T-cell (primary cell): Measurements from ENCODE around the gene ACBD7. TPM values are rescaled to one million over a fixed set of nuclear protein-coding genes. Genes with fewer than 3 reads are reported as not detected.

ENCODE experiments used
- ATAC-seq, 4 experiments: fragments of 200-7000 bp in 3 of 4; fragments of 150-1000 bp in 1 of 4; cut with Tn5 transposase; replicated peaks in 1 of 4; 1 replicate in 3 of 4; 2 replicates in 1 of 4; pipeline ENCODE4 v1.10.0; 2021; ENCODE audit warnings: moderate library complexity in 3 of 4, mild to moderate bottlenecking in 2 of 4, moderate number of reproducible peaks in 1 of 4
- CTCF ChIA-PET, 2 donors: fragments of 300-600 bp; sonication (Branson Sonifier 250); formaldehyde crosslinking; loops; one replicate each; lab custom pipeline; 2022; ENCODE audit warnings: antibody characterized with exemption in 2 of 2; lab: Charles Lee
- POLR2A ChIA-PET, 2 donors: fragments of 300-600 bp; sonication (Branson Sonifier 250); formaldehyde crosslinking; loops; one replicate each; lab custom pipeline; 2022; ENCODE audit warnings: antibody characterized with exemption in 2 of 2; lab: Charles Lee
- DNase-seq, 35 experiments: peaks; one replicate each; pipeline versions ENCODE4 v3.0.0 to v3.0.0-alpha.2; 2013 to 2023
- H3K27ac ChIP-seq: one replicate; pipeline ENCODE4 v1.5.1; 2013; ENCODE audit warnings: low read length
- H3K27me3 ChIP-seq, 2 experiments: replicated peaks in 1 of 2; 1 replicate in 1 of 2; 2 replicates in 1 of 2; pipeline versions ENCODE4 v1.6.1 to v1.7.0; 2013; ENCODE audit warnings: low read length in 1 of 2, mixed read lengths in 1 of 2; ENCODE audit not compliant: control insufficient read depth in 2 of 2, insufficient read depth in 2 of 2; ENCODE audit errors: extremely low read depth in 1 of 2
- H3K36me3 ChIP-seq, 2 donors: 1 replicate in 1 of 2; 2 replicates in 1 of 2; pipeline versions ENCODE4 v1.6.1 to v1.7.0; 2013; ENCODE audit warnings: low read length in 1 of 2; ENCODE audit not compliant: control insufficient read depth in 2 of 2, insufficient read depth in 1 of 2; ENCODE audit errors: extremely low read depth in 1 of 2
- H3K4me1 ChIP-seq, 2 experiments: 1 replicate in 1 of 2; 2 replicates in 1 of 2; pipeline versions ENCODE4 v1.6.1 to v1.7.0; 2013; ENCODE audit warnings: low read length in 2 of 2, mixed read lengths in 1 of 2; ENCODE audit not compliant: insufficient read depth in 2 of 2, control insufficient read depth in 1 of 2; ENCODE audit errors: extremely low read depth in 1 of 2
- H3K4me3 ChIP-seq, 2 donors: 1 replicate in 1 of 2; 2 replicates in 1 of 2; pipeline versions ENCODE4 v1.5.1 to v1.7.0; 2013; ENCODE audit warnings: mild to moderate bottlenecking in 2 of 2, low read length in 1 of 2, moderate library complexity in 1 of 2; ENCODE audit not compliant: control insufficient read depth in 1 of 2; ENCODE audit errors: extremely low read depth in 1 of 2
- H3K9me3 ChIP-seq: 2 replicates; pipeline ENCODE4 v1.7.0; 2013
- H3K27ac Mint-ChIP-seq, 2 donors: one replicate each; pipeline ENCODE4 v1.8.0; 2020 to 2021; ENCODE audit warnings: mild to moderate bottlenecking in 2 of 2, mixed read lengths in 2 of 2
- H3K27me3 Mint-ChIP-seq, 2 donors: one replicate each; pipeline ENCODE4 v1.8.0; 2021 to 2022; ENCODE audit warnings: mixed read lengths in 2 of 2
- H3K36me3 Mint-ChIP-seq: one replicate; pipeline ENCODE4 v1.8.0; 2021; ENCODE audit warnings: mixed read lengths
- H3K4me1 Mint-ChIP-seq, 3 donors: one replicate each; pipeline ENCODE4 v1.8.0; 2020 to 2022; ENCODE audit warnings: mixed read lengths in 3 of 3, mild to moderate bottlenecking in 1 of 3
- H3K4me3 Mint-ChIP-seq, 3 donors: one replicate each; pipeline ENCODE4 v1.8.0; 2020 to 2022; ENCODE audit warnings: mild to moderate bottlenecking in 3 of 3, mixed read lengths in 3 of 3, moderate library complexity in 3 of 3
- H3K9me3 Mint-ChIP-seq, 3 donors: one replicate each; pipeline ENCODE4 v1.8.0; 2020 to 2022; ENCODE audit warnings: mixed read lengths in 3 of 3
- WGBS: methylation state at CpG from one replicate; pipeline ENCODE4 v1.1.5; 2013; ENCODE audit warnings: missing lambda C conversion rate; ENCODE audit not compliant: insufficient coverage; 5-methylcytosine and 5-hydroxymethylcytosine counted together
- total RNA-seq, 35 experiments: library from RNA in 6 of 35; stranded (reverse) in 6 of 35; fragments of 120-200 nt in 1 of 35; gene quantifications; one replicate each; pipeline versions ENCODE4 v1.2.1 to v1.2.4 and lab custom pipeline; 2013 to 2026

Gene ACBD7
- total RNA-seq (under 1 TPM in 3 of 5 donors, not detected in 2; 0.28 to 0.98 (median 0.35) TPM), total RNA-seq (lab: John Stamatoyannopoulos, UW) (0.14 to 4.0 (median 0.92) reads per million in 29 experiments)
- total RNA-seq (2013): 0.15 TPM

DNA sequence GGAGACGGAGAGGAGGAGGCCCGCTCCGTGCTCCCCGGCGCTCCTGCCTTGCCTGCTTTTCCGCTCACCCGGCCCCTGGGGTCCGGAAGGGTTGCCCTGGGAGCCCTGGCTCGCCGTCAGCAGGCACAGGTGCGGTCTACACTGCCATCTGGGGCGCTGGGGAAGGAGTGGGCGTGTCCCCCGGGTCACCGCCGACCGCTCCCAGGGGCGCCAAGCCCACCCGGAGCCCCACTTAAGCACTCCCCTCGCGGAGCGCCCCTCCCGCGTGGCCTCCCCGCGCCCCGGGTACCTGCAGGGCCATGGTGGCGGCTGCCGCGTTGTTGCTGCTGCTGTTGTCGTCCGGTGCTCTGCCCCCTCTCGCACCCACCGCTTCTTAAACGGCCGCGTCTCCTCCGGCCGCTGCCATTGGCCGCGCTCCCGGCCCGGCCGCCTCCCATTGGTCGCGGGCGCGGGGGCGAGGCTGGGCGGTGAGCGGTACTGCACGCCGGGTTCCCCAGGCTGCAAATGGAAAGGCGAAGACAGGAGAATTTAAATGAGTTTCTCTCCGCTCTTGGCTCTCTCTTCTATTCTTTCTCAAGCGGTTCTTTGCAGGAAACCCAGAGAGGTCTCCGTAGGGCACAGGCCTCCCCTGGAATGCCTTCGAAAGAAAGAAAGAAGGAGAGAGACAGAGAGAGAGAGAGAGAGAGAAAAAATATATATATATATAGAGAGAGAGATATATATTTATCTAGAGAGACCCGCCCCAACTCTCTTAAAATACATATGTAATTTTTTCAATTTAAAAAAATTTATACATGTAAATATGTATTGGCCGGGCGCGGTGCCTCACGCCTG, at the start of gene ACBD7:
Gene ACBD7, minus strand, starts transcription at position 349 of the 834 bp plus-strand sequence. Its CDS starts 48 bp downstream, at position 301.
- no peaks in the 10 kb centered on the region for H3K36me3 Mint-ChIP-seq
- peak within 1 kb of the TSS; percentile 73 for H3K4me3 Mint-ChIP-seq
- Histone ChIP-seq H3K36me3 (no peaks in the 10 kb centered on the region), H3K9me3 (no peaks in the 10 kb centered on the region), H3K27ac (no peak within 1 kb of the TSS), H3K4me1 (peaks cover 3 to 11% of the 10 kb centered on the region in 2 experiments), H3K4me3 (peak within 1 kb of the TSS; percentile 49 to 53), H3K27me3 (peaks cover 0 to 8% of the 10 kb centered on the region in 2 experiments)
- under 1% methylated on average over 44 of the region's 63 CpGs for WGBS
- H3K4me1 Mint-ChIP-seq: peaks cover 0 to 6% (median 4%) of the 10 kb centered on the region in 3 donors
- POLR2A ChIA-PET: no interaction called here
- peak; percentile 62 to 87 (median 72) for DNase-seq
- no peaks in the 10 kb centered on the region for H3K27me3 Mint-ChIP-seq
- peak; percentile 97 to 100 (median 100) for ATAC-seq
- CTCF ChIA-PET: no interaction called here
- no peaks in the 10 kb centered on the region for H3K9me3 Mint-ChIP-seq
- no peak within 1 kb of the TSS for H3K27ac Mint-ChIP-seq

DNA sequence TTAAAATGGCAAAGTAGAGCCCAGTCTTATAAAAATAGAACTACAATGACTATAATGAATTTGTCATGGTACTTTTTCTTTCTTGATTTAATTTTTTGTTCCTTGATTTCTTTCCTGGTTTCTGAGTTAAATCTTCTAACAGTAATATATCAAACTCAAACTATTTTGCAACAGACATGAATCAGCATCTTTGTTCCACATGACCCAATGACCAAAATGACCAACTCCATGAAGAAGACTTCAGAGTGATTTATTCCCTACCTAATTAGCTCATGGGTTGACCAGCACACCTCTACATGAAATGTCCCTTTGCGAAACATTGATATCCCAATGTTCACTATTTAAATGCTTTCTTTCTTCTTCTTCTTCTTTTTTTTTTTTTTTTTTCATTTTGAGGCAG, 49.1 kb upstream of the ACBD7 start:
- Histone ChIP-seq H3K27me3 (no peaks in the 10 kb centered on the region), H3K4me1 (peaks cover 4 to 13% of the 10 kb centered on the region in 2 experiments), H3K36me3 (peaks cover 12 to 49% of the 10 kb centered on the region in 2 donors), H3K27ac (no peak overlapping the region), H3K9me3 (no peaks in the 10 kb centered on the region), H3K4me3 (no peak overlapping the region)
- no CpG with 5 or more reads among the region's 1 CpG for WGBS
- DNase-seq (no peak), ATAC-seq (no peak)
- H3K4me1 Mint-ChIP-seq: peaks cover 24 to 37% (median 28%) of the 10 kb centered on the region in 3 donors
- H3K4me3 Mint-ChIP-seq: no peak overlapping the region
- ChIA-PET CTCF (interaction anchor here in 1 of 2 donors (0.6 to 1.2 kb wide), 3 partner anchors 28 to 32 kb away, joined by 3 to 4 read pairs (median 3); partner anchors contain the start of gene NMT2), POLR2A (interaction anchor here in 1 of 2 donors (0.6 kb wide), 1 partner anchor 27 kb away, joined by 19 read pairs; no protein-coding TSS in a partner anchor)
- H3K27me3 Mint-ChIP-seq: no peaks in the 10 kb centered on the region
- peaks cover 67% of the 10 kb centered on the region for H3K36me3 Mint-ChIP-seq
- no peaks in the 10 kb centered on the region for H3K9me3 Mint-ChIP-seq
- H3K27ac Mint-ChIP-seq: peak overlapping the region in 1 of 2 donors; percentile 16

DNA sequence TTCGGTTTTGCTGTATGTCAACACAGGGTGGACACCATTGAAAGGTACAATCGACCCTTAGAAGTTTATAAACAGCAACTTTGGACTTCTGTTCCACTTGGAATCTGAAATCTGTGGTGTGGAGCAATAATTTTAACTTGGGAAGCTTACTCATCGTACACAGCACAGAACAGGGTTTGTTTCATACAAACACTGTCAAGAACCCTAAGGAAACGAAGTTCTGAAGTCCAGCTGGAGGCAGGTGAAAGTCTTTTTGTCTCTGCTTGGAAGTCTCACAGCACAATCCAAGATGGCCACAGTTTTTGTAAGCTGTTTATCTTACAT, 48.4 kb upstream of the ACBD7 start:
- no peaks in the 10 kb centered on the region for H3K27me3 Mint-ChIP-seq
- 76% methylated on average over 2 of the region's 4 CpGs for WGBS
- POLR2A ChIA-PET: interaction anchor here in 1 of 2 donors (0.6 kb wide), 1 partner anchor 27 kb away, joined by 19 read pairs; no protein-coding TSS in a partner anchor
- H3K4me3 Mint-ChIP-seq: no peak overlapping the region
- CTCF ChIA-PET: interaction anchor here in 1 of 2 donors (0.6 kb wide), 1 partner anchor 32 kb away, joined by 3 read pairs; no protein-coding TSS in a partner anchor
- no peaks in the 10 kb centered on the region for H3K9me3 ChIP-seq
- no peaks in the 10 kb centered on the region for H3K27me3 ChIP-seq
- H3K4me3 ChIP-seq: no peak overlapping the region
- H3K9me3 Mint-ChIP-seq: no peaks in the 10 kb centered on the region
- peaks cover 16 to 55% of the 10 kb centered on the region in 2 donors for H3K36me3 ChIP-seq
- DNase-seq (no peak), ATAC-seq (no peak)
- H3K36me3 Mint-ChIP-seq: peaks cover 70% of the 10 kb centered on the region
- H3K4me1 Mint-ChIP-seq: peaks cover 17 to 30% (median 22%) of the 10 kb centered on the region in 3 donors
- no peak overlapping the region for H3K27ac Mint-ChIP-seq
- H3K27ac ChIP-seq: no peak overlapping the region
- peaks cover 0 to 13% of the 10 kb centered on the region in 2 experiments for H3K4me1 ChIP-seq

DNA sequence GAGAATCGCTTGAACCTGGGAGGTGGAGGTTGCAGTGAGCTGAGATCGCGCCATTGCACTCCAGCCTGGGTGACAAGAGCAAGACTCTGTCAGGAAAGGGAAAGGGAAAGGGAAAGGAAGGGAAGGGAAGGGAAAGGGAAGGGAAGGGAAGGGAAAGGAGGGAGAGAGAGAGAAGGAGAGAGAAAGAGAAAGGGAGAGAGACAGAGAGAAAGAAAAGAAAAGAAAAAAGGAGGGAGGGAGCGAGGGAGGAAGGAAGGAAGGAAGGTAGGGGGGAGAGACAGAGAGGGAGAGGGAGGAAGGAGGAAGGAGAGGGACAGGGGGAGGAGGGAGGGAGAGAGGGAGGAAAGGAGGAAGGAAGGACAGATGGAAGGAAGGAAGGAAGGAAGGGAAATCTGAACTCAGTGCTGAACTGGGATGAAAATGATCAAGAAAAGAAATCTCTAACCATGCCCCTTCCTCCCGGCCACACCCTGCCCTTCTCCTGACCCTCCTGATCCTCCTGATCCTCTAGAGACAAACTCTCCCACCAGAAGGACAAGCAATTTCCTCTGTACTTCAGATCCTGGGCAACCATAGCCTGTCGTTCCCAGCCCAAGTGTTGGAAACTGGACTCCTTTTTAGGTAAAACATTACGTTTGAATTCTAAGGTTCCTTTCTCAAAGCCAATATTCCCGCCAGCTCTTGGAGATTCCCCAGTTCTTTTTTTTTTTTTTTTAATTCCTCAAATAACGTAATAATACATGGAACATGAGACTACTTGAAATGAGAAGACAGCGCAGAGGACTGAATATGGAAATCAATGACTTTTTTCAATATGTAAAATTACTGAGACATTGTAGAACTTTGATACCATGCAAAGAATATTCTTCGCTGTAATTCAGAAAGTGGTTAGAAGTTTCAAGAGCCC, 47.8 kb upstream of the ACBD7 start:
- H3K4me3 Mint-ChIP-seq: no peak overlapping the region
- 97% methylated on average over 6 of the region's 11 CpGs for WGBS
- Histone ChIP-seq H3K9me3 (no peaks in the 10 kb centered on the region), H3K27ac (no peak overlapping the region), H3K4me3 (no peak overlapping the region), H3K27me3 (no peaks in the 10 kb centered on the region), H3K36me3 (peaks cover 16 to 62% of the 10 kb centered on the region in 2 donors), H3K4me1 (peaks cover 0 to 7% of the 10 kb centered on the region in 2 experiments)
- ATAC-seq (no peak), DNase-seq (no peak)
- no peaks in the 10 kb centered on the region for H3K9me3 Mint-ChIP-seq
- no peaks in the 10 kb centered on the region for H3K27me3 Mint-ChIP-seq
- peaks cover 11 to 24% (median 16%) of the 10 kb centered on the region in 3 donors for H3K4me1 Mint-ChIP-seq
- ChIA-PET CTCF (interaction anchor here in 1 of 2 donors (0.6 kb wide), 1 partner anchor 61 kb away, joined by 4 read pairs; no protein-coding TSS in a partner anchor), POLR2A (no interaction called here)
- peak overlapping the region in 1 of 2 donors; percentile 44 for H3K27ac Mint-ChIP-seq
- peaks cover 73% of the 10 kb centered on the region for H3K36me3 Mint-ChIP-seq

DNA sequence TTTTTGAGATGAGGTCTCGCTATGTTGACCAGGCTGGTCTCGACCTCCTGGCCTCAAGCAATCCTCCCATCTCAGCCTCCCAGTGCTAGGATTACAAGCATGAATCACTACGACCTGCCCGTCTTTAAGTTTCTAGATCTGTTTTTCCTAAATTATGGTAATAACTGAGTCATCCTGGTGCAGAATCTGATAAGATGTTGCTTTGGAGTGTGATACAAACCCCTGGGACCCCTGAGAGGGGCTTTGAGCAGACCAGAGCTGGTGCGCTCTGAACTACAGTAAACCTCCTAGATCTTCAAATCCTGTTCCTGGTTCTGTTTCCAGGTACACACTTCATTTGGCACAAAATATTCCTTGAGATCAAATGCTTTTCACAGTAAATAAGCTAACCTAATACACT, 42.8 kb upstream of the ACBD7 start:
- Mint-ChIP-seq H3K4me3 (no peak overlapping the region), H3K9me3 (no peaks in the 10 kb centered on the region), H3K27me3 (no peaks in the 10 kb centered on the region), H3K4me1 (peaks cover 0 to 6% (median 0%) of the 10 kb centered on the region in 3 donors), H3K36me3 (peaks cover 69% of the 10 kb centered on the region), H3K27ac (no peak overlapping the region)
- ChIA-PET POLR2A (no interaction called here), CTCF (no interaction called here)
- Histone ChIP-seq H3K4me1 (no peaks in the 10 kb centered on the region), H3K36me3 (peaks cover 19 to 74% of the 10 kb centered on the region in 2 donors), H3K4me3 (no peak overlapping the region), H3K27ac (no peak overlapping the region), H3K9me3 (no peaks in the 10 kb centered on the region), H3K27me3 (no peaks in the 10 kb centered on the region)
- no peak for ATAC-seq
- DNase-seq: no peak
- no CpG with 5 or more reads among the region's 5 CpGs for WGBS

DNA sequence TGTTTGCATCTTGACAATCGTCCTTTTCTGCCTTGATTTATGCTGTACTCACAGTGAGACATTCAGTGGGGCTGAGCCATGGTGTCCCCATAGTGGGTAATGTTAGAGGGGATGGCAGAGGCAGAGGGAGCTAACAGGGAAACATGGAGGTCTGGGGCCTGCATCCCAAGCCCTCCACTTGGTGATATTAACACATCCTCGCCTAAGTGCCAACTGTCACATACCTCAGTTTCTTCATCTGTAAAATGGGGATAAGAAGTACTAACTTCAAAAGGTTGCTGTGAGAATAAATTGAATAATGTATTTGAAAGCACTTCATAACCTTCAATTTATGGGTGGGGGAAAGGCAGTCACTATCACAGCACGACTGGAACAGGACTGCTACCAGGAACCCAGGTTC, 36.3 kb upstream of the ACBD7 start:
- Histone ChIP-seq H3K36me3 (peaks cover 22 to 55% of the 10 kb centered on the region in 2 donors), H3K9me3 (no peaks in the 10 kb centered on the region), H3K27ac (no peak overlapping the region), H3K27me3 (no peaks in the 10 kb centered on the region), H3K4me1 (no peaks in the 10 kb centered on the region), H3K4me3 (no peak overlapping the region)
- ChIA-PET CTCF (no interaction called here), POLR2A (no interaction called here)
- no peak overlapping the region for H3K4me3 Mint-ChIP-seq
- H3K36me3 Mint-ChIP-seq: peaks cover 51% of the 10 kb centered on the region
- H3K27ac Mint-ChIP-seq: peak overlapping the region; percentile 15 to 39
- no peaks in the 10 kb centered on the region for H3K9me3 Mint-ChIP-seq
- H3K4me1 Mint-ChIP-seq: peaks cover 6 to 16% (median 6%) of the 10 kb centered on the region in 3 donors
- no peaks in the 10 kb centered on the region for H3K27me3 Mint-ChIP-seq
- DNase-seq (no peak), ATAC-seq (no peak)
- 83% methylated on average over 1 of the region's 3 CpGs for WGBS
